Measurements from ENCODE around the gene ARRB2.

Gene ARRB2

DNA sequence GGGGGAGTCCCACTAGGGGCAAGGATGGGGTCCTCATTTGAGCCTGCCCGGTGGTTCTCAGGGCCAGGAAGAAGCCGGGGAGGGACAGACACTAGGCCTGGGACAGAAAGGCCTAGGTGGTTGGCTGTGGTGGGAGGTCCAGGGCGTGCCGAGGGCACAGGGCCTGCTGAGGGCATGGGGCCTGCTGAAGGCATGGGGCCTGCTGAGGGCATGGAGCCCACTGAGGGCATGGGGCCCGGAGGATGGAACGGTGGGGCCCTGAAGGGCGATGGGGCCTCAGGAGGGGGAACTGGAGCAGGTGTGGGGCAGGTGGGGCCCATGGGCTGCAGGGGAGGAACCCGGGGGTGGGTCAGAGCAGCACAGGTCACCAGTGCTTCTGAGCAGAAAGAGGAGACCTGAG, 37.7 kb upstream of the ARRB2 start:
- no peak overlapping the region for H3K4me3 ChIP-seq (ENCODE audit: low read depth, low read length)
- TF ChIP-seq, protein P1, sequence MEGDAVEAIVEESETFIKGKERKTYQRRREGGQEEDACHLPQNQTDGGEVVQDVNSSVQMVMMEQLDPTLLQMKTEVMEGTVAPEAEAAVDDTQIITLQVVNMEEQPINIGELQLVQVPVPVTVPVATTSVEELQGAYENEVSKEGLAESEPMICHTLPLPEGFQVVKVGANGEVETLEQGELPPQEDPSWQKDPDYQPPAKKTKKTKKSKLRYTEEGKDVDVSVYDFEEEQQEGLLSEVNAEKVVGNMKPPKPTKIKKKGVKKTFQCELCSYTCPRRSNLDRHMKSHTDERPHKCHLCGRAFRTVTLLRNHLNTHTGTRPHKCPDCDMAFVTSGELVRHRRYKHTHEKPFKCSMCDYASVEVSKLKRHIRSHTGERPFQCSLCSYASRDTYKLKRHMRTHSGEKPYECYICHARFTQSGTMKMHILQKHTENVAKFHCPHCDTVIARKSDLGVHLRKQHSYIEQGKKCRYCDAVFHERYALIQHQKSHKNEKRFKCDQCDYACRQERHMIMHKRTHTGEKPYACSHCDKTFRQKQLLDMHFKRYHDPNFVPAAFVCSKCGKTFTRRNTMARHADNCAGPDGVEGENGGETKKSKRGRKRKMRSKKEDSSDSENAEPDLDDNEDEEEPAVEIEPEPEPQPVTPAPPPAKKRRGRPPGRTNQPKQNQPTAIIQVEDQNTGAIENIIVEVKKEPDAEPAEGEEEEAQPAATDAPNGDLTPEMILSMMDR (IDR thresholded peaks at IDR 0.05; ENCODE audit: borderline replicate concordance, insufficient read depth, low read depth, low read length) = no peak

- TF ChIP-seq, protein P1 (IDR thresholded peaks at IDR 0.05; ENCODE audit: borderline replicate concordance, insufficient read depth, low read depth, low read length) = no peak
- no peak overlapping the region for H3K4me3 ChIP-seq (ENCODE audit: low read depth, low read length)
Measured at GRCh38 chr17:4673169-4673568, 37.3 kb upstream of the ARRB2 start.

DNA sequence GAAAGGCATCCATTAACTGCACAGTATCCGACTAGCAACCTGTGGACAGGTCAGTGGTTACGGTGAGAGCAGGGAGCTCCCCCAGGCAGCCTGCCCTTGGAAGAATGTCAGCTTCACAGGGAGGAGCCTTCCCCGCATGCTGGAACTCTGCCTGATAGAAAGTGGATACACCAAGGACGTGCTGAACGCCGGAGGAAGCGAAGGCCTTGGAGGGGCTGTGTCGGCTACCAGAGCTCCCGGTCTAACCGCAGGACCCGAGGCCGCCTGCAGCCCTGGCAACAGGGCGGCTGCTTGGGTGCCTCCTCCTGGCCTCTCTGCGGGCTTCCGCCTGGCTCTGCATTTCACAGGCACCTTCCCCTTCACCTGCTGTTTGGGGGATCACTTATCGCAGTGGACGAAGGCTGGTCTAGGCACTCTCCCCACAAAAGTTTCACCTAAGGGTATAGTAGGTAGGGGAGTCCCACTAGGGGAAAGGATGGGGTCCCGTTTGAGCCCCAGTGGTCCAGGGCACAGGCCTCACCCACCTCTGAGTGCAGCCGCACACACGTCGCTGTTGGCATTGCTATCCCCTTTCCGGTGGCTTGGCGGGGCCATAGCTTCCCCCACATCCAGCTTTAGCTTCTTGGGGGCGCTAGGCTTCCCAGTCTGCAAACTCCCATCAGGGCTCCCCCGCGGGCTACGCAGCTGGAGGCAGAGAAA, 36.3 kb upstream of the ARRB2 start:
- H3K4me3 ChIP-seq (ENCODE audit: low read depth, low read length) = no peak overlapping the region
- TF ChIP-seq, protein P1 (IDR thresholded peaks at IDR 0.05; ENCODE audit: borderline replicate concordance, insufficient read depth, low read depth, low read length) = no peak

GRCh38 chr17:4674685-4674998, 35.8 kb upstream of the ARRB2 start:
- TF ChIP-seq, protein P1 (IDR thresholded peaks at IDR 0.05; ENCODE audit: borderline replicate concordance, insufficient read depth, low read depth, low read length) = no peak

GRCh38 chr17:4675791-4676190, 34.6 kb upstream of the ARRB2 start:
- H3K4me3 ChIP-seq (ENCODE audit: low read depth, low read length) = no peak overlapping the region
- TF ChIP-seq, protein P1 (IDR thresholded peaks at IDR 0.05; ENCODE audit: borderline replicate concordance, insufficient read depth, low read depth, low read length) = no peak

More at GRCh38 chr17:4674685-4674998, 35.8 kb upstream of the ARRB2 start:
- H3K4me3 ChIP-seq (ENCODE audit: low read depth, low read length) = no peak overlapping the region

DNA sequence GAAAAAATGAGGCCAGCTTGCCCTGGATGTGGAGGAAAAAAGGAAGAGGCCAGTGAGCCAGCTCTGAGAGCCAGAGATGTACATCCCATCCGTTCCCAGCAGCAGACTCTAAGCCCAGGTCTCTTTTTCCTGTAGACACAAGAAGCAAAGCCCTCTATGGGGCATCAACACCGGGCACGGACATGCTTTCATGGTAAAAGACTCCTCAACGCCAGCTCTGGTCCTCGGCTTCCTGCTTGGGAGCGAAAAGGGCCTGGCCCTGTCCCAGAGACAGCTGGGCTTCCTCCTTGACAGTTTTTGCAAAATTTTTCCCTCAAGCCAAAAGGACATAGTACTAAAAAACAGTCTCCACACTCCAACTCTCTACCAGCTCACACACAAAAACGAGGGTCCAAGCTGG, 33.6 kb upstream of the ARRB2 start:
- TF ChIP-seq, protein P1 (IDR thresholded peaks at IDR 0.05; ENCODE audit: borderline replicate concordance, insufficient read depth, low read depth, low read length) = no peak
- H3K4me3 ChIP-seq (ENCODE audit: low read depth, low read length) = no peak overlapping the region

- TF ChIP-seq, protein P1 (IDR thresholded peaks at IDR 0.05; ENCODE audit: borderline replicate concordance, insufficient read depth, low read depth, low read length) = no peak
- no peak overlapping the region for H3K4me3 ChIP-seq (ENCODE audit: low read depth, low read length)
Measured at GRCh38 chr17:4678448-4679026, 31.9 kb upstream of the ARRB2 start.

All from GM12875 (cell line).